ENCODE data around the gene GRM7. TPM values are rescaled to one million over a fixed set of nuclear protein-coding genes. Genes with fewer than 3 reads are reported as not detected.
"Not testable (repeated sequence)": the region's sequence is repeated elsewhere in the genome, so short reads cannot be mapped to it uniquely, and the experiment has no call there.

GRM7 gene
- total RNA-seq, 2 experiments from 2014 or later: not detected

DNA sequence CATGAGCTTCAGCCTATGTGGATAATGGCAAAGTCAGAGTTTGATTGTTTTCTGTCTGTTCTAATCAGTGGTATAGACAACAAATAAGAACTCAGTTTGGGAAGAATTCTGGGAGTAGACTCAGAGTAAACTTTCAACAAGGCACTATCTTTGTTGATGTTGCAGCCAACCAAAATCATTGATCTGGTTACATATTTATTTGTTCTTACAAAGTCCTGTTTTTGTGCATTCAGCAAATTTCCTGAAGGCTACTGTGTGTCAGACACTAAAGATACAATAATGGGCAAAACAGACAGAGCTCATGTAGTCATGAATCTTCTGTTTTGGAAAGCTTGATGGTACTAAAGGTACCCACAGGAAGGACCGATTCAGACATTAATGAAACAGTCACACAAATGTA is 55.0 kb downstream of the GRM7 start:
- ChIA-PET CTCF (no interaction called here), POLR2A (no interaction called here)
- H3K27me3 Mint-ChIP-seq: no peaks in the 10 kb centered on the region
- DNase-seq: no peak
- H3K4me1 Mint-ChIP-seq: no peaks in the 10 kb centered on the region
- H3K36me3 Mint-ChIP-seq (ENCODE audit: low read depth): no peaks in the 10 kb centered on the region
- no peak overlapping the region for H3K4me3 Mint-ChIP-seq
- H3K27ac Mint-ChIP-seq: no peak overlapping the region
- H3K9me3 Mint-ChIP-seq: no peaks in the 10 kb centered on the region

DNA sequence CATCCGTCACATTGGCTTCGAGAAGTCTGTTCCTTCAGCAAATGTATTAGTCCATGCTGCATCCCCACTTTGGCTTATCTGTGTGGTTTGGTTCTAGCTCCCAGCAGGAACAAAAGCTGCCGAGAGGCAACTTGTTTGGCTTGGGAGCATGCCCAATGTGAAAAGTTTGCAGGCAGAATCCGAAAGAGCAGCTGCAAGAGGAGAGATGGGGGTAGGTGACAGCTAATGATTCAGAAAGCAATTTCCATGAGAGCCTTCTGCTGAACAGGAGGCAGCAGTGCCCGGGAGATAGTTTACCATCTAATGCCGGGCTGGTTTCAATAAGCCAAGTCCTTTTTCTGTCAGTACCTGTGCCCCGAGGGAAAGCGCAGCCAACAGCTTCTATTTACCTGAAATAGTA is 60.2 kb downstream of the GRM7 start:
- ChIA-PET CTCF (no interaction called here), POLR2A (no interaction called here)
- H3K27ac Mint-ChIP-seq: no peak overlapping the region
- H3K36me3 Mint-ChIP-seq (ENCODE audit: low read depth): no peaks in the 10 kb centered on the region
- H3K9me3 Mint-ChIP-seq: peaks cover 7% of the 10 kb centered on the region
- no peaks in the 10 kb centered on the region for H3K4me1 Mint-ChIP-seq
- no peak overlapping the region for H3K4me3 Mint-ChIP-seq
- DNase-seq: no peak
- H3K27me3 Mint-ChIP-seq: no peaks in the 10 kb centered on the region

DNA sequence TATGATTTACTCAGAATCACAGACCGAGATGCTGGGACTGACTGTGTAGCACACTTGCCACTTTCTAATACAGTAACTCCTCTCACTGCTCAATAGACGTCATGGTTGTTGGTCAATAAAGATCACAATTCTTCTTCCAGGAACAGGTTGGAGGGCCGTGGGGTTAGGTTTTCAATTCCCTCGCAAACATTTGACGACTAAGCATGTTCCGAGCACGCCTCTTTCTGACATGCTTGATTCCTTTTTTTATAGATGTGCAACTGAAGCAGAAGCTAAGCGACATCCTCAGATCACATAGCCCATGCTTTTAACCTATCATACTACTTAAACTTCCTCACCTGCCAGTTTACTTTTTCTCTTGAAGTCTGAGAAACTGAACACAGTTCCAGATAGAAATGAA is 61.0 kb downstream of the GRM7 start:
- DNase-seq: no peak
- POLR2A ChIA-PET: no interaction called here
- CTCF ChIA-PET: no interaction called here
- no peak overlapping the region for H3K27ac Mint-ChIP-seq
- no peaks in the 10 kb centered on the region for H3K4me1 Mint-ChIP-seq
- peaks cover 7% of the 10 kb centered on the region for H3K9me3 Mint-ChIP-seq
- no peaks in the 10 kb centered on the region for H3K36me3 Mint-ChIP-seq (ENCODE audit: low read depth)
- H3K4me3 Mint-ChIP-seq: no peak overlapping the region
- H3K27me3 Mint-ChIP-seq: no peaks in the 10 kb centered on the region

DNA sequence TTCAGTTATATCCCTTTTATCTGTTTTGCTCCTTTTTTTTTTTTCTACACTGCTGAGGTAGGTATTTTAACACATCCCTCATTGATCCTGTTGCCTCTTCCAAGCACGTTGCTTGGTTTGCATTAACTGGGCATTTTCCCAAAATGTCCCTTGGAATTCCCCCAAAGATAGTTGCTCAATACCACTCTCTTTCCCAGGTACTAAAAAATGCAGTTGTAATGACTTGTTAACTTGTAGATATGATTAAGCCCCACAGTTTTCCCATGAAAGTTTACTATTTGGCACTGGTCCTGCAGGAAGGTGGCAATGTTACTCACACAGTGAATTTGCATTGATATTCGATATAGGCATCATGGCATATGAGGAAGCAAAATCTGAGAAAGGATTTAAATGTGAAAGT is 67.1 kb downstream of the GRM7 start:
- Mint-ChIP-seq H3K27ac (no peak overlapping the region), H3K4me3 (no peak overlapping the region), H3K27me3 (no peaks in the 10 kb centered on the region), H3K36me3 (ENCODE audit: low read depth) (no peaks in the 10 kb centered on the region), H3K9me3 (no peaks in the 10 kb centered on the region), H3K4me1 (no peaks in the 10 kb centered on the region)
- POLR2A ChIA-PET: no interaction called here
- CTCF ChIA-PET: no interaction called here
- DNase-seq: no peak

DNA sequence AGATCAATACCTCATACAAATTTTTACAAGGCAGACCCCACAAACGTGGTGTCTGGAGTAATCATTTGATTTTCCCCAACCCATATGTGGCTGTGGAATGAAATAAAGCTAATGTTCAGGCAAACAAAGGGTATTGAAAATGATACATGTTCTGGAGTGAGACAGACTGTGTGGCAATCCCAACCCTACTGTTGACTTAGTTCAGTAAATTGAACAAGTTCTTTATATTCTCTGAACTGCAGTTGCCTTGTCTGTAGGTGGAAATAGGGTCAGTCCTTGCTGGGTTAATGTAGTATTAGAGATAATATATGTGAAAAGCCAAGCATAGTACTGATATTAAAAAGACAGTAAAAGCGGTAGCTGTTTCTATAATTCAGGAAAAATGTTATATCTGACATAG is 69.0 kb downstream of the GRM7 start:
- no peak overlapping the region for H3K27ac Mint-ChIP-seq
- no peak overlapping the region for H3K4me3 Mint-ChIP-seq
- CTCF ChIA-PET: no interaction called here
- no peaks in the 10 kb centered on the region for H3K4me1 Mint-ChIP-seq
- no peaks in the 10 kb centered on the region for H3K27me3 Mint-ChIP-seq
- no peaks in the 10 kb centered on the region for H3K9me3 Mint-ChIP-seq
- POLR2A ChIA-PET: no interaction called here
- H3K36me3 Mint-ChIP-seq (ENCODE audit: low read depth): no peaks in the 10 kb centered on the region
- no peak for DNase-seq

DNA sequence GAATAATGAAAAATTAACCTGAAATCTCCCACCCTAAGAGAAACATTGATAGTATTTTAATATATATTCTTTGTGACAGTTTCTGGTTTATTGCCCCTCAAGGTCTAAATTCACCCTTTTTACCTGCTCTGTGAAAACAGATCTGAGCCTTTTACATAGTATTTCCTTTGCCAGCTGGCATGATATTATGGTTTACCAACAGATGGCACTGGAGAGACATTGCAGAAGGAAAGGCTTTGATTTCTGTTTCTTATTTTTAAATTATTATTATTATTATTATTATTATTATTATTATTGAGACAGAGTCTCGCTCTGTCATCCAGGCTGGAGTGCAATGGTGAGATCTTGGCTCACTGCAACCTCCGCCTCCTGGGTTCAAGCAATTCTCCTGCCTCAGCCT is 74.5 kb downstream of the GRM7 start:
- H3K36me3 Mint-ChIP-seq (ENCODE audit: low read depth); DNase-seq; CTCF ChIA-PET; H3K27me3 Mint-ChIP-seq; POLR2A ChIA-PET; H3K27ac Mint-ChIP-seq; H3K4me1 Mint-ChIP-seq; H3K9me3 Mint-ChIP-seq; H3K4me3 Mint-ChIP-seq: not testable (repeated sequence)

DNA sequence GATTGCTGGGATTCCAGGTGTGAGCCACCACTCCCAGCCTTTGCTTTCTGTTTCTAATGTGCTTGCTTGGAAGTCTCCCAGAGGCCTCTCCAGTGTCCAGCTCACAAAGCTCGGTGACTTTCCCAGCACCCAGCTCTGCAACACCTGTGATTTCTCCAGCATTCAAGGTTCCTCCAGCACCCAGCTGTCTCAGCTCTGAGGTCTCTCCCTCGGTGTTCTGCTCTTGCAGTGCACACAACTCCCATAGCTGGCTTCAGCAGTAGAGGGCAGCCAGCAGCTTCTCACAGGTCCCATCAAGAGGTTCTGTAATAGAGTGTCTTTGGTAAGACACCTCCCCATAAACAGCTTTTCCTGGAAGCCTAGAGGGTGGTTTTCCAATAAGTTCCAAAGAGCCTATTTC is 75.1 kb downstream of the GRM7 start:
- no peak overlapping the region for H3K27ac Mint-ChIP-seq
- no peaks in the 10 kb centered on the region for H3K36me3 Mint-ChIP-seq (ENCODE audit: low read depth)
- no peaks in the 10 kb centered on the region for H3K27me3 Mint-ChIP-seq
- ChIA-PET CTCF (no interaction called here), POLR2A (no interaction called here)
- no peak for DNase-seq
- H3K9me3 Mint-ChIP-seq: no peaks in the 10 kb centered on the region
- H3K4me1 Mint-ChIP-seq: no peaks in the 10 kb centered on the region
- no peak overlapping the region for H3K4me3 Mint-ChIP-seq

DNA sequence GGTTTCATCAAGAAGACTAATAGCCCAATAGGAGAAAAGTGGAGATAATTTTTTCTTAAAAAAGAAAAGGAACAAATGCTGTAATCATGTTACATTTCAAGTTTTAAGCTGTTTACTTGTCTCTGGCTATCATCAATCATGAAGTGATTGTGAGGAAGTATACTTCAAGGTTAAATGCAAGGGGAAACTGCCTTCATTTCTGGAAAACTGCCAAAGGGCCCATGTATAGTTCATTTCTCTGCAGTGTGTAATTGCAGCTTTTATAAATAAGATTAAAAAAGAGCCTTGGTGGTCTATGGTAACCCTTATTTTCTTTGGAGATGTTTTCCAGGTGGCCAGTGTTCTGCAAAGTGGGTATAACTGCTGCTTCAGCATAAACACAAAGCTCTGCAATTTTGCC is 101.9 kb downstream of the GRM7 start:
- H3K27ac Mint-ChIP-seq: no peak overlapping the region
- H3K9me3 Mint-ChIP-seq: peaks cover 5% of the 10 kb centered on the region
- H3K27me3 Mint-ChIP-seq: no peaks in the 10 kb centered on the region
- H3K36me3 Mint-ChIP-seq (ENCODE audit: low read depth): no peaks in the 10 kb centered on the region
- no peak overlapping the region for H3K4me3 Mint-ChIP-seq
- POLR2A ChIA-PET: no interaction called here
- H3K4me1 Mint-ChIP-seq: no peaks in the 10 kb centered on the region
- no peak for DNase-seq
- CTCF ChIA-PET: no interaction called here

DNA sequence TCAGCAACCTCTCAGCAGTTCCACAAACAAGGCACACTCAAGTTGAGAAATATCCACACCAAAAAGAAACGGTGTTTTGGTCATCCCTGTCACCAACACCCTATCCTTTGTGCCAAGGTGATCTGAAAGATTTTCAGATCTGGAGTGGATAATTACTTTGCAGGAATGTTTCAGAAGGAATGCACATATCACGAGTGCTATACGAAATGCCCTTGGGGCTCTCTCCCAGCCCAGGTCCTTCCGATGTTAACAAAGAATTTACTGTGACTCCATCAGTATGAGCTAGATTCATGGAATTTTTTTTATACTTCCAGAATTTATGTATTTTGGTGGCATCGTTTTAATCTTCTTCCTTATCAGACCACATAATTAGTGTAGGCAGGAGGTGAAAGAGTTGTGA is 105.0 kb downstream of the GRM7 start:
- Mint-ChIP-seq H3K4me1 (no peaks in the 10 kb centered on the region), H3K36me3 (ENCODE audit: low read depth) (no peaks in the 10 kb centered on the region), H3K27ac (no peak overlapping the region), H3K9me3 (peaks cover 9% of the 10 kb centered on the region), H3K4me3 (no peak overlapping the region), H3K27me3 (no peaks in the 10 kb centered on the region)
- no peak for DNase-seq
- CTCF ChIA-PET: no interaction called here
- POLR2A ChIA-PET: no interaction called here

DNA sequence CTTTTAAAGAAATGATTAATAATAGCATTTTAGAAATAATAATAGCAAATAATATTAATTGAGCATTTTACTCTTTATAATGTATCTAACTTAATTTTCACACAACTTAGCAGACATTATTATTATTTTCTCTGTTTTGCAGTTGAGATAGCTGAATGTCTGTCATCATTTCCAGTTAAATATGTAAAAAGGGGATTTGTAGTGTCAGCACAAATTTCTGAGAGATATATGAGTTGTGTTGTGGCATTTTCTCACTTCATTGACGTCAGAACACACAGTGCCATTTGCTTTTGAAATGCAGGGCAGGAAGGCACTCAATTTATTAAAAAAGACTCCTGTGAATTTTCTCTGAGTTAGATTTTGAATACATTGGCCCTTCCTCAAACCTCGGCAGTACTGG is 111.0 kb downstream of the GRM7 start:
- ChIA-PET CTCF (no interaction called here), POLR2A (no interaction called here)
- no peaks in the 10 kb centered on the region for H3K4me1 Mint-ChIP-seq
- DNase-seq: no peak
- H3K27me3 Mint-ChIP-seq: no peaks in the 10 kb centered on the region
- no peaks in the 10 kb centered on the region for H3K36me3 Mint-ChIP-seq (ENCODE audit: low read depth)
- peaks cover 7% of the 10 kb centered on the region for H3K9me3 Mint-ChIP-seq
- no peak overlapping the region for H3K27ac Mint-ChIP-seq
- H3K4me3 Mint-ChIP-seq: no peak overlapping the region

DNA sequence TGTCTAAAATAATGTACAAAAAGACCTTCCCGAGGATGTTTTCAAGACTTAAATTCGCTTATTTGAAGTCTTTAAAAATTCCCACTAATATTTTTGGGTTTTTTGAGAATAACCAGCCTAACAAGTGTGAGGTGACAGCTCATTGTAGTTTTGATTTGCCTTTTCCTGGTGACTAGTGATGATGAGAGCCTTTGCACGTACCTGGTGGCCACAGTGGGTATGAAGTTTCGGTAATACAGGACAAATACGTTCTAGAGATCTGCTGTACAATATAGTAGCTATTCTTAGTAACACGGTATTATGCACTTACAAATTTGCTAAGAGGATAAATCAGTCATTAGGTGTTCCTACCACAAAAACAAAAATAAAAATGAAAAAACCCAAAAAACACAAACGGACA is 124.9 kb downstream of the GRM7 start:
- Mint-ChIP-seq H3K36me3 (ENCODE audit: low read depth) (no peaks in the 10 kb centered on the region), H3K27me3 (no peaks in the 10 kb centered on the region), H3K9me3 (peaks cover 7% of the 10 kb centered on the region), H3K4me1 (no peaks in the 10 kb centered on the region), H3K4me3 (no peak overlapping the region), H3K27ac (no peak overlapping the region)
- POLR2A ChIA-PET: no interaction called here
- DNase-seq: no peak
- CTCF ChIA-PET: no interaction called here

DNA sequence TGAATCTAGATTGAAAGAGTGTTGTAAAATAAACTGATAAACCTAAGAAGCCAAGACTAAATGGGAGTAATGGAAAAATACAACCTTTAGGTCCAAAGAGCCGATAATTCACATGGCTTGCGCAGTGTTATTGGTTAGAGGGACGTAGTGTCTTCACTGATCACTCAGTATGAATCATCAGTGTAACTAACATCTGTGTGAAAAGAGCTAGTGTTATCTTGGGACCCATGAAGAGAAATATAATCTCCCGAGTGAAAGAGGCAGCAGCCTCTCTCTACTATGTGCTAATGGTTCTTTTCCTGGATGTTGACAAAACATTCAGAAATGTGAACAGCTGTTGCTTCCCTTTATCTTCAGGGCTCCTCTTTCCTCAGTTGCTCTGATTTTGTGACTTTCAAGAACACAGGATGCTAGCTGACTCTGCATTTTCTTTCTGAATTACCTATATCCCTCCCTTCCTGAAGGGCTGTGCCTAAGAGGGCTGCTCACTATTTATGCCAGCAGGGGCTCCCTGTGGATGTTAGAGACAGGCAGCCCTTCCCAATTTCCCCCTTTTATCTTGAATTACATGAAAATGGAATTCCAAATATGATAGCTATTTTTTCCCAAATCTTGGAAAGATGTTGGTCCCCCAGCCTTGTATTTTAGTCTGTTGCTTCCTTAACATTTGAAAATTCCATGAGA is 128.8 kb downstream of the GRM7 start:
- Mint-ChIP-seq H3K4me3 (no peak overlapping the region), H3K27me3 (no peaks in the 10 kb centered on the region), H3K36me3 (ENCODE audit: low read depth) (no peaks in the 10 kb centered on the region), H3K9me3 (peaks cover 12% of the 10 kb centered on the region), H3K27ac (no peak overlapping the region), H3K4me1 (no peaks in the 10 kb centered on the region)
- POLR2A ChIA-PET: interaction anchor here (0.5 kb wide), 1 partner anchor 167 kb away, joined by 3 read pairs; no protein-coding TSS in a partner anchor
- CTCF ChIA-PET: no interaction called here
- no peak for DNase-seq

DNA sequence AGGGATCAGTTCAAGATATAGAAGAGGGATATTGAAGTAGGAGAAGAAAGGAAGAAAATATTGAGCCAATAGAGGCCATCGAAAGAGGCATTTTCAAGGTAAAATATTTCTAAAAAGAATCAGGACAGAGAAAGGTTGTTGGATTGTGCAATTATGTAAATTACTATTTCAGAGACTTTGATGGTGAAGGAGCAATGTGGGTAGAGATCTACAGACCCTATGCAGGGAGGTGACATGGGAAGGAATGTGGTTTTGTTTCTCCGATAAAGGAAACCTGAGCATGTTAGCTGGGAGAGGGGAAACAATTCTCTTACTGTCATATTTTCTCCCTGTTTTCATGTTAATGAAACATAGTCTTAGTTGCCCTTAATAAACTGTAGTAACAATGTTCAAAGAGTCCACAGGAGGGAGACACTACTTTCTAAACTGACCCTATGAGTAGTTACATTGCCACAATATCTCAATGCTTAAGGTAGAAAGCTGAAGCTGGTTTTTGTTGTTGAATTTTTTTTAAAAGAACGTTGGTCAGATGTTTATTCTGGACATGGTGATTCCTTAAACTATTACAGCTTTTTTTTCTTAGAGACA is 133.3 kb downstream of the GRM7 start:
- H3K27ac Mint-ChIP-seq: no peak overlapping the region
- H3K36me3 Mint-ChIP-seq (ENCODE audit: low read depth): no peaks in the 10 kb centered on the region
- DNase-seq: no peak
- H3K4me1 Mint-ChIP-seq: no peaks in the 10 kb centered on the region
- H3K4me3 Mint-ChIP-seq: no peak overlapping the region
- POLR2A ChIA-PET: no interaction called here
- H3K9me3 Mint-ChIP-seq: peaks cover 13% of the 10 kb centered on the region
- no peaks in the 10 kb centered on the region for H3K27me3 Mint-ChIP-seq
- CTCF ChIA-PET: no interaction called here

DNA sequence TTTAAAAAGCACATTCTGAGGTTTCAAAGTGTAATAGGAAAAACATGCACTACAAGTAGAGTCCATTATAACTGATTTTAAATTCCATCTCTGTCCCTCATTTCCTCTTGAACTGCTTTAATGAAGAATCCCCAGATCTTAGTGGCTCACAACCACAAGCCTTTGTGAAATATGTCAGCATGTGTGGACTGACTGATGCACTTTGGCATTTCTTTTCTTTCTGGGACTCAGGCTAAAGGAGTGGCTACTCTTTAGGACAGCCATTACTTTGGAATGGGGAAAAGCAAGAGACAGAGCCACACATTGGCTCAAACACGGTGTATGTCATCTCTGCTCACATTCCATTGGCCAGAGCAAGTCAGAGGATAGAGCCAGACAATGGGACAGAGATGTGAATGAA is 139.6 kb downstream of the GRM7 start:
- Mint-ChIP-seq H3K4me3 (no peak overlapping the region), H3K27me3 (no peaks in the 10 kb centered on the region), H3K9me3 (peaks cover 12% of the 10 kb centered on the region), H3K27ac (no peak overlapping the region), H3K36me3 (ENCODE audit: low read depth) (no peaks in the 10 kb centered on the region), H3K4me1 (no peaks in the 10 kb centered on the region)
- ChIA-PET POLR2A (no interaction called here), CTCF (no interaction called here)
- no peak for DNase-seq
